Natural killer cell (primary cell): ENCODE measurements around the gene TBCD. TPM values are rescaled to one million over a fixed set of nuclear protein-coding genes. Genes with fewer than 3 reads are reported as not detected.

Experiments
- ATAC-seq, 3 donors: fragments of 150-1000 bp in 2 of 3; fragments of 200-7000 bp in 1 of 3; cut with Tn5 transposase; 1 replicate in 1 of 3; 2 replicates in 2 of 3; pipeline ENCODE4 v1.10.0; 2021; ENCODE audit warnings: mild to moderate bottlenecking in 2 of 3, moderate library complexity in 2 of 3
- DNase-seq, 2 donors: peaks; one replicate each; pipeline versions ENCODE4 v3.0.0 to v3.0.0-alpha.2; 2013 to 2021; ENCODE audit warnings: mixed read lengths in 1 of 2
- H3K27ac ChIP-seq: one replicate; pipeline ENCODE4 v1.5.1; 2013; ENCODE audit warnings: mild to moderate bottlenecking, low read length
- H3K27me3 ChIP-seq: one replicate; pipeline ENCODE4 v1.6.1; 2013; ENCODE audit warnings: low read length; ENCODE audit not compliant: control insufficient read depth, insufficient read depth
- H3K36me3 ChIP-seq: one replicate; pipeline ENCODE4 v1.6.1; 2013; ENCODE audit warnings: low read length; ENCODE audit not compliant: control insufficient read depth, insufficient read depth
- H3K4me1 ChIP-seq: one replicate; pipeline ENCODE4 v1.6.1; 2013; ENCODE audit warnings: low read length; ENCODE audit not compliant: control insufficient read depth, insufficient read depth
- H3K4me3 ChIP-seq: one replicate; pipeline ENCODE4 v1.5.1; 2013; ENCODE audit warnings: low read length
- H3K9me3 ChIP-seq: one replicate; pipeline ENCODE4 v1.6.1; 2013; ENCODE audit warnings: low read length; ENCODE audit not compliant: control insufficient read depth, insufficient read depth
- H3K27ac Mint-ChIP-seq, 2 donors: one replicate each; pipeline ENCODE4 v1.8.0; 2022; ENCODE audit warnings: mild to moderate bottlenecking in 2 of 2, mixed read lengths in 2 of 2, moderate library complexity in 1 of 2
- H3K27me3 Mint-ChIP-seq, 2 donors: one replicate each; pipeline ENCODE4 v1.8.0; 2022; ENCODE audit warnings: low read depth in 2 of 2, mixed read lengths in 2 of 2
- H3K36me3 Mint-ChIP-seq: one replicate; pipeline ENCODE4 v1.8.0; 2022; ENCODE audit warnings: mixed read lengths
- H3K4me1 Mint-ChIP-seq, 2 donors: one replicate each; pipeline ENCODE4 v1.8.0; 2022; ENCODE audit warnings: mixed read lengths in 2 of 2
- H3K4me3 Mint-ChIP-seq: one replicate; pipeline ENCODE4 v1.8.0; 2022; ENCODE audit warnings: mild to moderate bottlenecking, moderate library complexity, mixed read lengths
- H3K9me3 Mint-ChIP-seq, 2 donors: one replicate each; pipeline ENCODE4 v1.8.0; 2022; ENCODE audit warnings: mixed read lengths in 2 of 2
- CTCF ChIP-seq: fragments of 200-600 bp; IDR thresholded peaks from one replicate; pipeline ENCODE4 v1.8.0; 2022; ENCODE audit warnings: antibody characterized with exemption
- WGBS: methylation state at CpG from one replicate; pipeline ENCODE4 v1.1.7; 2013; ENCODE audit warnings: missing lambda C conversion rate; ENCODE audit not compliant: insufficient coverage; 5-methylcytosine and 5-hydroxymethylcytosine counted together
- intact Hi-C: fragments of 100-400 bp; cut with micrococcal nuclease; formaldehyde crosslinking; loops from one replicate; pipeline ENCODE4 v1.14.2; 2022
- total RNA-seq, 4 donors: library from RNA; stranded (reverse); fragments of 120-200 nt in 1 of 4; gene quantifications; one replicate each; pipeline versions ENCODE4 v1.2.3 to v1.2.4, GENCODE V29; 2013 to 2022

The TBCD gene
- total RNA-seq, 3 donors from 2014 or later (not counting 1 experiment from before 2014, with no cell fraction given): 92.0 to 149 (median 132) TPM

- H3K4me1 ChIP-seq: peaks cover 72% of the 10 kb centered on the region
- DNase-seq: peak in 1 of 2 donors; percentile 42
Measured at GRCh38 chr17:82864713-82865248, 112.9 kb downstream of the TBCD start.

DNA sequence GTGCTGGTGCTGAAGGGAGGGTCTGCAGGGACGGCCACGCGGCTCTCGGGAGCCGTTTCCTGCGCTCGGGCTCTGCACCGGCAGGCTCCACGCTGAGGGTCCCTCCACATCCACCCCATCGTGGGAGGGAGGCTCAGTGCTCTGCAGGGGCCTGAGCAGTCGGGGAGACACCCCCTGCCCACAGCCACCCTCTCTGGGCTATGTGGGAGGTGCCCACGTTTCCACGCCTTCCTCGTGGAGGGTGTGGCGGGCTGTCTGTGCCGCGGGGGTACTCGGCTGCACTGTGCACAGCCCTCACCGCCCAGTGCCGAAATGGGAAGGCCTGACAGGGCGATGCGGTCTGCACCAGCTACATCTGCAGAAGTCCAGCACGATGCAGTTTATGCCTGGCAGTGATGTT, 113.4 kb downstream of the TBCD start:
- H3K4me1 Mint-ChIP-seq: peaks cover 48 to 56% of the 10 kb centered on the region in 2 donors
- peak overlapping the region; percentile 61 to 96 for H3K27ac Mint-ChIP-seq
- no peaks in the 10 kb centered on the region for H3K9me3 Mint-ChIP-seq
- peaks cover 2% of the 10 kb centered on the region for H3K36me3 ChIP-seq
- no peaks in the 10 kb centered on the region for H3K27me3 Mint-ChIP-seq
- H3K4me3 Mint-ChIP-seq: peak overlapping the region; percentile 21
- ATAC-seq: no peak
- no peak overlapping the region for H3K4me3 ChIP-seq
- intact Hi-C loops: loop anchor here (10.0 kb wide), 1 partner anchor 190 kb away; no protein-coding TSS in a partner anchor
- H3K36me3 Mint-ChIP-seq: no peaks in the 10 kb centered on the region
- H3K27ac ChIP-seq: peak overlapping the region; percentile 75
- peaks cover 67% of the 10 kb centered on the region for H3K4me1 ChIP-seq
- H3K27me3 ChIP-seq: no peaks in the 10 kb centered on the region
- no peaks in the 10 kb centered on the region for H3K9me3 ChIP-seq
- WGBS: 82% methylated on average over 23 of the region's 23 CpGs
- no peak for TF ChIP-seq CTCF
- no peak for DNase-seq

More at GRCh38 chr17:82864713-82865248, 112.9 kb downstream of the TBCD start:
- 24% methylated on average over 15 of the region's 16 CpGs for WGBS
- no peaks in the 10 kb centered on the region for H3K9me3 Mint-ChIP-seq
- ATAC-seq: no peak
- peaks cover 53 to 57% of the 10 kb centered on the region in 2 donors for H3K4me1 Mint-ChIP-seq
- H3K4me3 ChIP-seq: no peak overlapping the region
- no peak for TF ChIP-seq CTCF
- no peaks in the 10 kb centered on the region for H3K27me3 ChIP-seq
- H3K27me3 Mint-ChIP-seq: no peaks in the 10 kb centered on the region
- no peaks in the 10 kb centered on the region for H3K9me3 ChIP-seq
- peak overlapping the region; percentile 96 to 98 for H3K27ac Mint-ChIP-seq
- no peaks in the 10 kb centered on the region for H3K36me3 Mint-ChIP-seq
- no peaks in the 10 kb centered on the region for H3K36me3 ChIP-seq
- H3K27ac ChIP-seq: peak overlapping the region; percentile 75
- peak overlapping the region; percentile 85 for H3K4me3 Mint-ChIP-seq
- intact Hi-C loops: loop anchor here (1.0 to 10.0 kb wide), 5 partner anchors 16 to 190 kb away; no protein-coding TSS in a partner anchor

DNA sequence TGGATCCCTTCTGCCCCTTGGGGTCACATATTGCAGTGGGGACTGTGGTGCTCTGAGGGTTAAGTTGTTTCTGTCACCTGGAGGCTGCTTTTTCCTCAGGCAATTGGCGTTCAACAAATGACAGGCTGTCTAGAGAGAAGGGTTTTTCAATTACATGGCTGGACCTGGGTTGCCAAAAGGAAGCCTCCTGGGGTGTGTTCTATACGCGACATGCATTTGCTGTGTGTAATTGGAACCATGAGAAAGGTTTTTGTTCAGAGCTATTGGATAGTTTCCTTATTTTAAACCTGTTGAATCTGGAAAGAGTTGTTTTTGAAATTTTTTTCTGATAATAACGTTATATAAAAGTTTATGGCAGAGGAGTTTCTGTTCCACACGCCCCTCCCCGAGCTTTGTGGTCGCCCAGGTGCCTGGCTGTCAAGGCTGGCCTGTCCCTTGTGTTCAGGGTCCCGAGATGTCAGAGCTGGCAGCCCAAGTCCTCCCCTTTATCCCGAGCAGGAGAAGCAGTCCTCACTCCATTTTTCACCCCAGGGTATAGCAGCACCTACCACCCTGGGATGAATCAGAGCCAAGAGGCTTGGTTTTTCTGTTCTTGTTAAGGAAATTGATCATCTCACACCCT, 114.0 kb downstream of the TBCD start:
- no peak for TF ChIP-seq CTCF
- no peak for DNase-seq
- Mint-ChIP-seq H3K9me3 (no peaks in the 10 kb centered on the region), H3K36me3 (no peaks in the 10 kb centered on the region), H3K27me3 (no peaks in the 10 kb centered on the region), H3K27ac (peak overlapping the region; percentile 61 to 96), H3K4me1 (peaks cover 45 to 54% of the 10 kb centered on the region in 2 donors), H3K4me3 (peak overlapping the region; percentile 21)
- H3K27me3 ChIP-seq: no peaks in the 10 kb centered on the region
- intact Hi-C loops: loop anchor here (10.0 kb wide), 1 partner anchor 189 kb away; no protein-coding TSS in a partner anchor
- H3K4me1 ChIP-seq: peaks cover 66% of the 10 kb centered on the region
- peaks cover 4% of the 10 kb centered on the region for H3K36me3 ChIP-seq
- ATAC-seq: no peak
- no peak overlapping the region for H3K27ac ChIP-seq
- no peak overlapping the region for H3K4me3 ChIP-seq
- 78% methylated on average over 9 of the region's 9 CpGs for WGBS
- no peaks in the 10 kb centered on the region for H3K9me3 ChIP-seq
